HepG2 (cell line): ENCODE results near the gene CAD. TPM values are rescaled to one million over a fixed set of nuclear protein-coding genes. Genes with fewer than 3 reads are reported as not detected.

Experiments
- ASH2L ChIP-seq: fragments of 300-600, 200-600 bp; sonication (generic); IDR thresholded peaks from 2 replicates; pipeline ENCODE4 v1.7.0; 2017; ENCODE audit warnings: low read depth, mild to moderate bottlenecking, moderate library complexity, mixed read lengths, low read length; ENCODE audit not compliant: insufficient read length
- CERS6 ChIP-seq: sonication (generic); formaldehyde crosslinking; IDR thresholded peaks from 2 replicates; pipeline ENCODE4 v1.5.0; 2020; ENCODE audit warnings: missing genetic modification reagents
- HDAC2 ChIP-seq: sonication (generic); formaldehyde crosslinking; IDR thresholded peaks from 2 replicates; pipeline ENCODE4 v1.4.0; 2020; ENCODE audit warnings: missing genetic modification reagents
- HNF1A ChIP-seq, 2 experiments: sonication (generic) in 1 of 2; formaldehyde crosslinking in 1 of 2; IDR thresholded peaks; 2 replicates each; pipeline versions ENCODE4 v1.4.0 to v1.6.1; 2016 to 2020; ENCODE audit warnings: borderline replicate concordance in 1 of 2, low read depth in 1 of 2, mild to moderate bottlenecking in 1 of 2, missing genetic modification reagents in 1 of 2
- NFIB ChIP-seq: sonication (generic); formaldehyde crosslinking; IDR thresholded peaks from 2 replicates; pipeline ENCODE4 v1.9.0; 2021; ENCODE audit warnings: missing genetic modification reagents, mild to moderate bottlenecking, borderline replicate concordance
- PATZ1 ChIP-seq: sonication (generic); formaldehyde crosslinking; IDR thresholded peaks from 2 replicates; pipeline ENCODE4 v1.4.0; 2020; ENCODE audit warnings: missing genetic modification reagents
- TRIM24 ChIP-seq: sonication (generic); formaldehyde crosslinking; IDR thresholded peaks from 2 replicates; pipeline ENCODE4 v1.8.0; 2022; ENCODE audit warnings: mild to moderate bottlenecking, missing genetic modification reagents
- ZFX ChIP-seq: sonication (generic); formaldehyde crosslinking; IDR thresholded peaks from 2 replicates; pipeline ENCODE4 v1.4.0; 2020; ENCODE audit warnings: mild to moderate bottlenecking, low read depth, missing genetic modification reagents, moderate library complexity
- ZNF264 ChIP-seq: sonication (generic); formaldehyde crosslinking; IDR thresholded peaks from 2 replicates; pipeline ENCODE4 v1.4.0; 2020; ENCODE audit warnings: missing genetic modification reagents
- ZNF414 ChIP-seq: sonication (generic); formaldehyde crosslinking; IDR thresholded peaks from 2 replicates; pipeline ENCODE4 v1.5.0; 2020; ENCODE audit warnings: missing genetic modification reagents
- ZNF580 ChIP-seq: IDR thresholded peaks from 2 replicates; pipeline ENCODE4 v1.6.1; 2016; ENCODE audit warnings: low read depth, borderline replicate concordance
- ZNF605 ChIP-seq: sonication (generic); formaldehyde crosslinking; IDR thresholded peaks from 2 replicates; pipeline ENCODE4 v1.8.0; 2022; ENCODE audit warnings: mild to moderate bottlenecking, missing genetic modification reagents
- ZNF614 ChIP-seq: IDR thresholded peaks from 2 replicates; pipeline ENCODE4 v1.6.1; 2018; ENCODE audit warnings: missing biosample characterization, missing genetic modification reagents, inconsistent platforms, borderline replicate concordance
- ZNF766 ChIP-seq: sonication (generic); formaldehyde crosslinking; IDR thresholded peaks from 2 replicates; pipeline ENCODE4 v1.5.0; 2020; ENCODE audit warnings: missing genetic modification reagents, borderline replicate concordance
- ZNF792 ChIP-seq: IDR thresholded peaks from 2 replicates; pipeline ENCODE4 v1.6.1; 2016
- ZXDC ChIP-seq: sonication (generic); formaldehyde crosslinking; IDR thresholded peaks from 2 replicates; pipeline ENCODE4 v1.5.0; 2020; ENCODE audit warnings: mild to moderate bottlenecking, missing genetic modification reagents
- polyA plus RNA-seq, 8 experiments: library from polyadenylated mRNA; depleted of rRNA in 3 of 8; stranded (reverse) in 7 of 8; unstranded in 1 of 8; fragments of >200 nt; fragmentation: Illumina TruSeq in 4 of 8; extraction: Trizol in 4 of 8; gene quantifications; 2 replicates each; pipeline versions ENCODE4 v1.2.1 to v1.2.3, GENCODE V29; 2011 to 2016; ENCODE audit warnings: low read depth in 4 of 8, missing spikeins in 1 of 8, mixed read lengths in 1 of 8; ENCODE audit not compliant: insufficient read depth in 1 of 8
- total RNA-seq, 5 experiments: library from RNA; depleted of rRNA; stranded (reverse); fragments of >200 nt; fragmentation: Illumina TruSeq; extraction: Trizol; gene quantifications; 2 replicates each; pipeline ENCODE4 v1.2.3, GENCODE V29; 2016; ENCODE audit warnings: low read depth in 1 of 5

The CAD gene
- total and polyA plus RNA-seq, 2 of the 13 experiments (the other 11 are each of a cell fraction or from before 2014, with no cell fraction given): 21.7 to 37.0 TPM

- TF ChIP-seq HNF1A (IDR thresholded peaks at IDR 0.05; ENCODE audit: low read depth): no peak; the same call in 1 of the 2 replicates
- TF ChIP-seq HNF1A (CRISPR knock-in tag; IDR thresholded peaks at IDR 0.05; ENCODE audit: borderline replicate concordance): peak; percentile 83; the same call in 1 of the 2 replicates
- peak; percentile 74; the same call in 1 of the 2 replicates for TF ChIP-seq ZNF580
- peak; percentile 63; the same call in 1 of the 2 replicates for TF ChIP-seq ZNF605
- no peak for TF ChIP-seq ZNF414 (CRISPR knock-in tag)
- TF ChIP-seq ZNF766 (CRISPR knock-in tag): 0 out of 2 replicates have a peak, but pooled peaks have one; percentile 77
- peak; percentile 75; the same call in 1 of the 2 replicates for TF ChIP-seq PATZ1 (CRISPR knock-in tag)
- TF ChIP-seq TRIM24: no peak
- TF ChIP-seq ZXDC (CRISPR knock-in tag): peak; percentile 84; the same call in 1 of the 2 replicates
- no peak for TF ChIP-seq NFIB
- peak; percentile 98 for TF ChIP-seq ZFX
- TF ChIP-seq ZNF792 (CRISPR knock-in tag): no peak; the same call in 1 of the 2 replicates
- TF ChIP-seq ZNF614: 0 out of 2 replicates have a peak, but pooled peaks have one; percentile 20
- TF ChIP-seq HDAC2 (CRISPR knock-in tag): peak; percentile 81
- TF ChIP-seq CERS6 (CRISPR knock-in tag): no peak
- TF ChIP-seq ASH2L: peak; percentile 79
- peak; percentile 13; the same call in 1 of the 2 replicates for TF ChIP-seq ZNF264
Observed at GRCh38 chr2:27211943-27212625, 5.1 kb upstream of the CAD start, which contains the start of the genes ATRAID and SLC5A6 (continued).
